Parathyroid adenoma (tissue), 2 donors: Measurements from ENCODE around the gene TRABD2B.

Experiments used
- H2AFZ ChIP-seq: fragments of 300-600 bp; sonication (generic); one replicate; pipeline ENCODE4 v1.7.0; 2017; ENCODE audit warnings: antibody characterized with exemption, mild to moderate bottlenecking
- H3K27ac ChIP-seq: fragments of 300-600 bp; sonication (generic); one replicate; pipeline ENCODE4 v1.7.0; 2017
- H3K27me3 ChIP-seq: fragments of 300-600 bp; sonication (generic); one replicate; pipeline ENCODE4 v1.7.0; 2017; ENCODE audit warnings: low read length; ENCODE audit not compliant: control insufficient read depth, insufficient read depth
- H3K36me3 ChIP-seq: fragments of 300-600 bp; sonication (generic); one replicate; pipeline ENCODE4 v1.7.0; 2017; ENCODE audit warnings: low read length; ENCODE audit not compliant: control insufficient read depth, insufficient read depth
- H3K4me1 ChIP-seq: fragments of 300-600 bp; sonication (generic); one replicate; pipeline ENCODE4 v1.7.0; 2017; ENCODE audit warnings: control low read depth
- H3K4me2 ChIP-seq: fragments of 300-600 bp; sonication (generic); one replicate; pipeline ENCODE4 v1.7.0; 2017; ENCODE audit warnings: low read length
- H3K4me3 ChIP-seq: fragments of 300-600 bp; sonication (generic); one replicate; pipeline ENCODE4 v1.7.0; 2017; ENCODE audit warnings: low read depth, low read length
- H3K79me2 ChIP-seq: fragments of 300-600 bp; sonication (generic); one replicate; pipeline ENCODE4 v1.7.0; 2017; ENCODE audit warnings: control low read depth
- H3K9ac ChIP-seq: fragments of 300-600 bp; sonication (generic); one replicate; pipeline ENCODE4 v1.7.0; 2017; ENCODE audit warnings: mild to moderate bottlenecking
- H3K9me3 ChIP-seq: fragments of 300-600 bp; sonication (generic); one replicate; pipeline ENCODE4 v1.7.0; 2017; ENCODE audit warnings: low read length; ENCODE audit not compliant: control insufficient read depth
- TF ChIP-seq, protein P1 (sequence below): fragments of 300-600 bp; sonication (generic); IDR thresholded peaks from one replicate; pipeline ENCODE4 v1.7.0; 2017; ENCODE audit warnings: antibody characterized with exemption, mild to moderate bottlenecking
- donor health status: primary hyperparathyroidism.

TRABD2B gene

DNA sequence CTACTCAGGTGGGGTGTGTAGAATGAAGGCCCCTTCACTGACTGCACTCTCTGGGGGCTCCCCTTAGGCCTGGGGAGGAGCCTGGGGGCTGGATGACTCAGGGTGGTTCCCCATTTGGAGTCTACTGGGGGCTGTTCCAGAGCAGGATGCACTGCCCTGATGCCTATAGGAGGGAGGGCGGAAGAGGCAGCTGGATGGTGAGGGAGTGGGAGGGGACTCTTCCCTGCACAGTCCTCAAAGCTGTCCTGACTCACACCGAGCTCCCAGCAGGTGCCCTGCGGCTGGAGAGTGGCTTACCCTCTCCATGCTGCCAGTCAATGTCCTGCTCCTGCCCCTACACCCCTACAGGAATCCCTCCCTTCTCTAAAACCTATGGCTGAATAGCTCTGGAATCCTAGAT is 204.4 kb downstream of the TRABD2B start:
- H3K4me3 ChIP-seq: no peak overlapping the region
- H3K4me1 ChIP-seq: no peaks in the 10 kb centered on the region
- H3K9ac ChIP-seq: no peak overlapping the region
- H3K27me3 ChIP-seq: no peaks in the 10 kb centered on the region
- no peaks in the 10 kb centered on the region for H3K36me3 ChIP-seq
- TF ChIP-seq, protein P1, sequence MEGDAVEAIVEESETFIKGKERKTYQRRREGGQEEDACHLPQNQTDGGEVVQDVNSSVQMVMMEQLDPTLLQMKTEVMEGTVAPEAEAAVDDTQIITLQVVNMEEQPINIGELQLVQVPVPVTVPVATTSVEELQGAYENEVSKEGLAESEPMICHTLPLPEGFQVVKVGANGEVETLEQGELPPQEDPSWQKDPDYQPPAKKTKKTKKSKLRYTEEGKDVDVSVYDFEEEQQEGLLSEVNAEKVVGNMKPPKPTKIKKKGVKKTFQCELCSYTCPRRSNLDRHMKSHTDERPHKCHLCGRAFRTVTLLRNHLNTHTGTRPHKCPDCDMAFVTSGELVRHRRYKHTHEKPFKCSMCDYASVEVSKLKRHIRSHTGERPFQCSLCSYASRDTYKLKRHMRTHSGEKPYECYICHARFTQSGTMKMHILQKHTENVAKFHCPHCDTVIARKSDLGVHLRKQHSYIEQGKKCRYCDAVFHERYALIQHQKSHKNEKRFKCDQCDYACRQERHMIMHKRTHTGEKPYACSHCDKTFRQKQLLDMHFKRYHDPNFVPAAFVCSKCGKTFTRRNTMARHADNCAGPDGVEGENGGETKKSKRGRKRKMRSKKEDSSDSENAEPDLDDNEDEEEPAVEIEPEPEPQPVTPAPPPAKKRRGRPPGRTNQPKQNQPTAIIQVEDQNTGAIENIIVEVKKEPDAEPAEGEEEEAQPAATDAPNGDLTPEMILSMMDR: no peak
- no peak overlapping the region for H2AFZ ChIP-seq
- no peaks in the 10 kb centered on the region for H3K79me2 ChIP-seq
- no peak overlapping the region for H3K4me2 ChIP-seq
- no peak overlapping the region for H3K27ac ChIP-seq
- no peaks in the 10 kb centered on the region for H3K9me3 ChIP-seq

GRCh38 chr1:47791879-47792608 is 205.1 kb downstream of the TRABD2B start:
- Histone ChIP-seq H3K36me3 (no peaks in the 10 kb centered on the region), H3K4me1 (no peaks in the 10 kb centered on the region), H3K9me3 (no peaks in the 10 kb centered on the region), H2AFZ (no peak overlapping the region), H3K27ac (no peak overlapping the region), H3K27me3 (no peaks in the 10 kb centered on the region), H3K79me2 (no peaks in the 10 kb centered on the region), H3K4me2 (no peak overlapping the region), H3K4me3 (no peak overlapping the region), H3K9ac (no peak overlapping the region)
- TF ChIP-seq, protein P1: no peak

- TF ChIP-seq, protein P1: no peak
- no peaks in the 10 kb centered on the region for H3K79me2 ChIP-seq
- H3K27ac ChIP-seq: no peak overlapping the region
Observed at GRCh38 chr1:47788761-47789160, 208.4 kb downstream of the TRABD2B start.

DNA sequence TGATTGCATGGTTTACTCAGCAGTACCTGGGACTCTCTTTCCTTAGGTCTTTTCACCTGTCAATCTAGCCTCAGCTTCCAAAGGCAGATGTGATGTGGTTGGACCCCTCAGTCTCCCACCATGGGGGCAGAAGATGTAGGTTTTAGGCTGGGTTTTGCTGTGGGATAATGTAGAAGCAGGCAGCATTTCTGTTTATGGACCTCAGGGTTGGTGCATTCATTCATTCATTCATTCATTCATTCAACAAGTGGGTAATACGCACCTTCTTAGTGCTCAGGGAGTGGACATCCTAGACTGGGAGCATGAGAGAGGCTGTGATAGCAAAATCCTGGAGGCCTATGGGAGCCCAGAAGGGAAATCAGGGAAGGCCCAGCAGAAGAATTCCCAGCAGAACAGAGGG is 209.6 kb downstream of the TRABD2B start:
- H3K9me3 ChIP-seq: no peaks in the 10 kb centered on the region
- no peak overlapping the region for H3K4me2 ChIP-seq
- no peaks in the 10 kb centered on the region for H3K79me2 ChIP-seq
- H3K27me3 ChIP-seq: no peaks in the 10 kb centered on the region
- H3K4me3 ChIP-seq: no peak overlapping the region
- no peak overlapping the region for H3K9ac ChIP-seq
- no peak overlapping the region for H2AFZ ChIP-seq
- no peaks in the 10 kb centered on the region for H3K36me3 ChIP-seq
- TF ChIP-seq, protein P1: no peak
- H3K27ac ChIP-seq: no peak overlapping the region
- no peaks in the 10 kb centered on the region for H3K4me1 ChIP-seq

More at GRCh38 chr1:47788761-47789160, 208.4 kb downstream of the TRABD2B start:
- no peaks in the 10 kb centered on the region for H3K36me3 ChIP-seq
- H3K4me1 ChIP-seq: no peaks in the 10 kb centered on the region
- no peak overlapping the region for H2AFZ ChIP-seq
- H3K4me2 ChIP-seq: no peak overlapping the region
- no peak overlapping the region for H3K4me3 ChIP-seq
- no peaks in the 10 kb centered on the region for H3K9me3 ChIP-seq
- no peak overlapping the region for H3K9ac ChIP-seq
- no peaks in the 10 kb centered on the region for H3K27me3 ChIP-seq

GRCh38 chr1:47786316-47786715 is 210.9 kb downstream of the TRABD2B start:
- Histone ChIP-seq H3K9ac (no peak overlapping the region), H3K4me3 (no peak overlapping the region), H3K27me3 (no peaks in the 10 kb centered on the region), H3K79me2 (no peaks in the 10 kb centered on the region), H3K4me1 (no peaks in the 10 kb centered on the region), H3K4me2 (no peak overlapping the region), H3K36me3 (no peaks in the 10 kb centered on the region), H3K27ac (no peak overlapping the region), H2AFZ (no peak overlapping the region), H3K9me3 (no peaks in the 10 kb centered on the region)
- TF ChIP-seq, protein P1: no peak
